Measurements from ENCODE around the gene PCNX2. TPM values are rescaled to one million over a fixed set of nuclear protein-coding genes. Genes with fewer than 3 reads are reported as not detected.

The PCNX2 gene
- total RNA-seq, 1 donor = 56.8 TPM

DNA sequence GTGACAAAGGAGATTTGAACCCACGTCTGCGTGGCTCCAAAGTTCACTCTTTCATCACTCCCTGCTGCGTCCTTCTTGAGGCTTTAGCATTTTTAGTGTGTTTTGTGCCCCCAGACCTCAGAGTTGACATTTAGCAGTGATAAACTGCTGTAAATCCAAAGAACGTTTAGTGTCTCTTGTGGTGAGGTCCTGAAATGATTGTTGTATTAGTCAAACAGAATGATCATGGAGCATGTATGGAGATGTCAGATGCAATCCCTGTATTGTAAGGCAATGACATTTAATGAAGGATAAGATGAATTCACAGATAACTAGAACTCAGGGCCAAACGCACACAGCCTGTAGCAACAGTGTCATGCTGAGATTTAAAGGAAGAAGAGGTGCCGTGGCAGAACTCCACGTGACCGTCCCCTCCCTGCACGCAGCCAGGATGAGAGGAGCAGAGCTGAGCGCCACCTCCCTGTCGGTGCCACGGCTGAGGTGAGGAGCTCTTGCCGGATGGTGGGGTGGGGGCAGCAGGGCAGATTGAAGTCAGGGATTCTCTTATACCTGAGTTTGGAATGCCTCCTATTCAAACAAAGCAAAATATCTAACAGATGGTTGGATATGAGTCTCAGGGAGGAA, 315.1 kb downstream of the PCNX2 start:
- Histone ChIP-seq H3K36me3 (ENCODE audit: insufficient read depth, low read length) (peaks cover 3% of the 10 kb centered on the region), H3K79me2 (ENCODE audit: insufficient read depth, low read length) (no peaks in the 10 kb centered on the region), H3K4me3 (ENCODE audit: insufficient read depth, low read length) (no peak overlapping the region), H3K4me1 (ENCODE audit: insufficient read depth, low read length) (peaks cover 8% of the 10 kb centered on the region), H3K4me2 (ENCODE audit: insufficient read depth, low read length) (no peak overlapping the region), H3K27me3 (ENCODE audit: insufficient read depth, low read length) (no peaks in the 10 kb centered on the region), H3K9me3 (ENCODE audit: low read depth, low read length) (no peaks in the 10 kb centered on the region), H2AFZ (ENCODE audit: low read length) (no peak overlapping the region), H3K27ac (ENCODE audit: low read depth, low read length) (no peak overlapping the region), H4K20me1 (ENCODE audit: insufficient read depth, low read length) (no peaks in the 10 kb centered on the region)
- TF ChIP-seq, protein P1, sequence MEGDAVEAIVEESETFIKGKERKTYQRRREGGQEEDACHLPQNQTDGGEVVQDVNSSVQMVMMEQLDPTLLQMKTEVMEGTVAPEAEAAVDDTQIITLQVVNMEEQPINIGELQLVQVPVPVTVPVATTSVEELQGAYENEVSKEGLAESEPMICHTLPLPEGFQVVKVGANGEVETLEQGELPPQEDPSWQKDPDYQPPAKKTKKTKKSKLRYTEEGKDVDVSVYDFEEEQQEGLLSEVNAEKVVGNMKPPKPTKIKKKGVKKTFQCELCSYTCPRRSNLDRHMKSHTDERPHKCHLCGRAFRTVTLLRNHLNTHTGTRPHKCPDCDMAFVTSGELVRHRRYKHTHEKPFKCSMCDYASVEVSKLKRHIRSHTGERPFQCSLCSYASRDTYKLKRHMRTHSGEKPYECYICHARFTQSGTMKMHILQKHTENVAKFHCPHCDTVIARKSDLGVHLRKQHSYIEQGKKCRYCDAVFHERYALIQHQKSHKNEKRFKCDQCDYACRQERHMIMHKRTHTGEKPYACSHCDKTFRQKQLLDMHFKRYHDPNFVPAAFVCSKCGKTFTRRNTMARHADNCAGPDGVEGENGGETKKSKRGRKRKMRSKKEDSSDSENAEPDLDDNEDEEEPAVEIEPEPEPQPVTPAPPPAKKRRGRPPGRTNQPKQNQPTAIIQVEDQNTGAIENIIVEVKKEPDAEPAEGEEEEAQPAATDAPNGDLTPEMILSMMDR (IDR thresholded peaks at IDR 0.05; ENCODE audit: extremely low read depth, low read depth, low read length) = no peak
- DNase-seq (ENCODE audit: insufficient read length, low spot score, missing footprints) = no peak

DNA sequence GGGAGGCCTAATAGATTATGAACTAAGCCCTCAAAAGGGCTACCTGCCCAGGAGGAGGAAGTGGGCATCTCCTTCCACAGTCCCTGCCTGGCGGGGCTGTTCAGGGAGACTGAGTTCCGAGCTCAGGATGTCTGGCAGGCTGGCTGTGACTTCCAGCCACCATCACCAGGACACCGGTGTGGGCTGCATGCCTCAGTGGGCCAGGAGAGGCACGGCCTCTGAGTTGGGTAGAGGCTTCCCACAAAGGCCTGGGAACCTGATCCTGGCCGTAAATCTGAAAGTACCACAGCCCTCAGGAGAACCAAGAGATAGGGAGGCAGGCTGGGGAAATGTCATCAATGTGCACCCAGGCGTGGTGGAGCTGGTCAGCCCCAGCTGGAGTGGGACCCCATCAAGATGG, 316.0 kb downstream of the PCNX2 start:
- no peak overlapping the region for H3K4me2 ChIP-seq (ENCODE audit: insufficient read depth, low read length)
- no peaks in the 10 kb centered on the region for H4K20me1 ChIP-seq (ENCODE audit: insufficient read depth, low read length)
- H3K79me2 ChIP-seq (ENCODE audit: insufficient read depth, low read length) = no peaks in the 10 kb centered on the region
- peaks cover 8% of the 10 kb centered on the region for H3K4me1 ChIP-seq (ENCODE audit: insufficient read depth, low read length)
- H3K27ac ChIP-seq (ENCODE audit: low read depth, low read length) = no peak overlapping the region
- no peak overlapping the region for H3K4me3 ChIP-seq (ENCODE audit: insufficient read depth, low read length)
- no peaks in the 10 kb centered on the region for H3K27me3 ChIP-seq (ENCODE audit: insufficient read depth, low read length)
- peak; percentile 48 for DNase-seq (ENCODE audit: insufficient read length, low spot score, missing footprints)
- H3K9me3 ChIP-seq (ENCODE audit: low read depth, low read length) = no peaks in the 10 kb centered on the region
- H3K36me3 ChIP-seq (ENCODE audit: insufficient read depth, low read length) = peaks cover 3% of the 10 kb centered on the region
- TF ChIP-seq, protein P1 (IDR thresholded peaks at IDR 0.05; ENCODE audit: extremely low read depth, low read depth, low read length) = no peak
- H2AFZ ChIP-seq (ENCODE audit: low read length) = no peak overlapping the region

DNA sequence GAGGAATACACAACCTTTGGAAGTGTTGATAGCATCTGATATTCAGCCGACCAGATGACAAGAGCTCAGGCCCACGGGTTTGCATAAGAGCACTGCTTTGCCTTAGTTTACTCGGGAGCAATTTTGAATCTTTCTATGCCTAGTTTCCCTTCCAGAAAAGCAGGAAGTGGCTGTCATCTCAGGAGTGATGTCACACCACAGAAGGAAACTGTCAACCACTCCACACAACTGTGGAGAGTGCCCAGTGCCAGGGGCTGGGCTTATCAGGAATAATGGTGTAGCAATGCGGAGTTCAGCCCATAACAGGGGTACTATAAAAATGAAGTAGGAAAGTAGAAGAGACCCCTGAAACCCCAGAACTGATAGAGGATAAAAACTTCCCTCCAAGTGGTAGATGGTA, 316.7 kb downstream of the PCNX2 start:
- peaks cover 3% of the 10 kb centered on the region for H3K9me3 ChIP-seq (ENCODE audit: low read depth, low read length)
- peaks cover 8% of the 10 kb centered on the region for H3K4me1 ChIP-seq (ENCODE audit: insufficient read depth, low read length)
- no peaks in the 10 kb centered on the region for H4K20me1 ChIP-seq (ENCODE audit: insufficient read depth, low read length)
- TF ChIP-seq, protein P1 (IDR thresholded peaks at IDR 0.05; ENCODE audit: extremely low read depth, low read depth, low read length) = no peak
- no peak overlapping the region for H2AFZ ChIP-seq (ENCODE audit: low read length)
- H3K4me2 ChIP-seq (ENCODE audit: insufficient read depth, low read length) = no peak overlapping the region
- H3K79me2 ChIP-seq (ENCODE audit: insufficient read depth, low read length) = no peaks in the 10 kb centered on the region
- H3K27me3 ChIP-seq (ENCODE audit: insufficient read depth, low read length) = no peaks in the 10 kb centered on the region
- H3K36me3 ChIP-seq (ENCODE audit: insufficient read depth, low read length) = peaks cover 8% of the 10 kb centered on the region
- H3K4me3 ChIP-seq (ENCODE audit: insufficient read depth, low read length) = no peak overlapping the region
- no peak overlapping the region for H3K27ac ChIP-seq (ENCODE audit: low read depth, low read length)
- DNase-seq (ENCODE audit: insufficient read length, low spot score, missing footprints) = no peak

DNA sequence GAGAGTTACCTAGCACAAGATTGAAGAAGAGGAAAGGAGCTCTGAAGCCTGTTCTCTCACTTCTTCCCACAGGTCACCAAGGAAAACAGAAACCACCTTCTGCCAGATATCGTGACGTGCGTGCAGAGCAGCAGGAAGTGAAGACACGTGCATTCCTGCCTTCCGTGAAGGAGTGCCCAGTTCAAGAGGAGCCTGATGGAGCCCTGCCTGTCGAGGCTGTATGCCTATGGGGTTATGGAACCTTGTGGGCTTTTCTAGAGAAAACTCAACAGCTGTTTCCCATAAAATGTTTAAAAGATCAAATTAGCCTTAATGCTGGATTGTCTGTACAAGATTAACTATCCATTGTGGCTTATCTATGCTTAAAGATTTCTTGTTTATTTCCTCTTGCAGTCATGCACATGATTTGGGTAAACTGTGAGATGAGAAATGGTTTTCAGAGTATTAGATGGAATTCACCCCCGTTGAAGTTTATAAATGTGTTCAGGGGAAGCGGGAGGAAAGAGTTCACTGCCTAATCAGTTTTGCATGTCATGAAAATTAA, 317.4 kb downstream of the PCNX2 start:
- Histone ChIP-seq H2AFZ (ENCODE audit: low read length) (no peak overlapping the region), H3K27me3 (ENCODE audit: insufficient read depth, low read length) (no peaks in the 10 kb centered on the region), H3K36me3 (ENCODE audit: insufficient read depth, low read length) (peaks cover 10% of the 10 kb centered on the region), H3K4me3 (ENCODE audit: insufficient read depth, low read length) (no peak overlapping the region), H4K20me1 (ENCODE audit: insufficient read depth, low read length) (no peaks in the 10 kb centered on the region), H3K9me3 (ENCODE audit: low read depth, low read length) (peaks cover 3% of the 10 kb centered on the region), H3K4me1 (ENCODE audit: insufficient read depth, low read length) (peaks cover 8% of the 10 kb centered on the region), H3K4me2 (ENCODE audit: insufficient read depth, low read length) (no peak overlapping the region), H3K27ac (ENCODE audit: low read depth, low read length) (no peak overlapping the region), H3K79me2 (ENCODE audit: insufficient read depth, low read length) (no peaks in the 10 kb centered on the region)
- TF ChIP-seq, protein P1 (IDR thresholded peaks at IDR 0.05; ENCODE audit: extremely low read depth, low read depth, low read length) = no peak
- DNase-seq (ENCODE audit: insufficient read length, low spot score, missing footprints) = no peak
